ENCODE measurements around the gene CDK9. TPM values are rescaled to one million over a fixed set of nuclear protein-coding genes. Genes with fewer than 3 reads are reported as not detected.

Gene CDK9
- total and polyA plus RNA-seq, 10 of the 15 experiments (the other 5 are each of a cell fraction or from before 2014, with no cell fraction given), result 7.3 to 92.6 (median 51.6) TPM

DNA sequence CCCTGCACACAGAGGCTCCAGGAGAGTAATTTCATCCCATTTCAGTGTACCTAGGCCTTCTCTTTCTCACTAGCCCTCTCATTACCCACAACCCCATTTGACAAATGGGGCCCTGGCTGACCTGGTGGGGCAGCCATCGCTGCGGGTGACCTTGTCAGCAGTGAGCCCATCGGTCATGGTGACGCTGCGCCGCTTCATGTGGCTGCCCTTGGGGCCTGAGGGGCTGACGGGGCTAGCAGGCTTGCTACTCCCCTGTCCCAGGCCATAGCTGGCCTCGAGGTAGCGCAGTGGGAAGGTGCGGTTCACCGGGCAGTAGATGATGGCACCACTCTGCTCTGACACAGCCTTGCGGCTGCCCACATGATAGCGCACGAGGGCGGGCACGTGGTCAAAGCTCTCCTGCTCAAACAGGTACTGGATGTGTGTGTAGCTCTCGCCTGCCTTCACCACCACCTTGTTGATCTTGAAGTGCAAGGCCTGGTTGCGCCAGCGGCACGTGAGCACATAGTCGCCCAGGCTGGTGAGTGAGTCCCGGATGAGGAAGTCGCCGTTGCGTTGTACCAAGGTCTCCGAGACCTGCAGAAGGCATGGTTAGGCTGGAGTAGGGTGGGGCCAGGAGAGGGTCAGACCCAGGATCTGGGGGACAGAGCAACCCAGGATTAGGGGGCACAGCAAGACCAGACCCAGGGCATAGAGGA lies 36.6 kb upstream of the CDK9 start:
- Histone ChIP-seq H4K20me1 (ENCODE audit: control insufficient read depth, insufficient read depth) (no peaks in the 10 kb centered on the region), H3K4me2 (ENCODE audit: control insufficient read depth, insufficient read depth) (no peak overlapping the region), H3K36me3 (ENCODE audit: control insufficient read depth in 2 of 2, insufficient read depth in 2 of 2, low read length in 1 of 2) (peaks cover 23 to 25% of the 10 kb centered on the region in 2 experiments), H3K27me3 (replicated peaks in 1 of 2; ENCODE audit: control insufficient read depth in 2 of 2, insufficient read depth in 2 of 2, low read length in 1 of 2) (no peaks in the 10 kb centered on the region), H3K9ac (ENCODE audit: control insufficient read depth, insufficient read depth, low read length) (no peak overlapping the region), H3K4me3 (no peak overlapping the region), H3K4me1 (ENCODE audit: control insufficient read depth, insufficient read depth, low read length) (no peaks in the 10 kb centered on the region), H3K79me2 (ENCODE audit: control insufficient read depth, insufficient read depth, low read length) (no peaks in the 10 kb centered on the region), H3K27ac (ENCODE audit: control insufficient read depth, insufficient read depth) (no peak overlapping the region), H2AFZ (ENCODE audit: control insufficient read depth, low read depth, low read length) (no peak overlapping the region), H3K9me3 (replicated peaks; ENCODE audit: control insufficient read depth, insufficient read depth, low read length) (no peaks in the 10 kb centered on the region)
- intact Hi-C loops (cut with micrococcal nuclease; ENCODE audit: unreplicated experiment), result no loop called here
- POLR2A ChIA-PET, result no interaction called here
- 98% methylated on average over 26 of the region's 26 CpGs for WGBS (ENCODE audit: insufficient coverage, insufficient replicate concordance, low lambda C conversion rate, missing lambda C conversion rate)
- FAIRE-seq (no peak), ATAC-seq (no peak), DNase-seq (ENCODE audit: low read depth, low spot score) (no peak)
- SMC1A ChIA-PET (ENCODE audit: uncharacterized antibody, unreplicated experiment), result no interaction called here
- no peak for TF ChIP-seq IKZF2 (IDR thresholded peaks at IDR 0.05)
- TF ChIP-seq ZNF622 (IDR thresholded peaks at IDR 0.05), result no peak
- no peak for TF ChIP-seq RFX5 (IDR thresholded peaks at IDR 0.05; ENCODE audit: low read depth, low read length)
- TF ChIP-seq, protein P1, sequence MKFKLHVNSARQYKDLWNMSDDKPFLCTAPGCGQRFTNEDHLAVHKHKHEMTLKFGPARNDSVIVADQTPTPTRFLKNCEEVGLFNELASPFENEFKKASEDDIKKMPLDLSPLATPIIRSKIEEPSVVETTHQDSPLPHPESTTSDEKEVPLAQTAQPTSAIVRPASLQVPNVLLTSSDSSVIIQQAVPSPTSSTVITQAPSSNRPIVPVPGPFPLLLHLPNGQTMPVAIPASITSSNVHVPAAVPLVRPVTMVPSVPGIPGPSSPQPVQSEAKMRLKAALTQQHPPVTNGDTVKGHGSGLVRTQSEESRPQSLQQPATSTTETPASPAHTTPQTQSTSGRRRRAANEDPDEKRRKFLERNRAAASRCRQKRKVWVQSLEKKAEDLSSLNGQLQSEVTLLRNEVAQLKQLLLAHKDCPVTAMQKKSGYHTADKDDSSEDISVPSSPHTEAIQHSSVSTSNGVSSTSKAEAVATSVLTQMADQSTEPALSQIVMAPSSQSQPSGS (IDR thresholded peaks at IDR 0.05; ENCODE audit: low read length), result no peak
- no peak for TF ChIP-seq YY1 (IDR thresholded peaks at IDR 0.05; ENCODE audit: low read depth, low read length)
- no peak for TF ChIP-seq TCF7 (IDR thresholded peaks at IDR 0.05; ENCODE audit: borderline replicate concordance)
- TF ChIP-seq BHLHE40 (IDR thresholded peaks at IDR 0.05; ENCODE audit: borderline replicate concordance in 1 of 2, low read depth in 2 of 2, low read length in 1 of 2), result no peak
- no peak for TF ChIP-seq POLR2A (IDR thresholded peaks at IDR 0.05; ENCODE audit: low read depth, low read length)
- TF ChIP-seq POLR2AphosphoS5 (IDR thresholded peaks at IDR 0.05; ENCODE audit: low read length), result no peak
- TF ChIP-seq MXI1 (IDR thresholded peaks at IDR 0.05; ENCODE audit: low read depth, low read length), result no peak
- no peak for TF ChIP-seq ZBED1 (IDR thresholded peaks at IDR 0.05; ENCODE audit: borderline replicate concordance)
- TF ChIP-seq POU2F2 (IDR thresholded peaks at IDR 0.05; ENCODE audit: borderline replicate concordance, low read depth, low read length), result no peak
- TF ChIP-seq, protein P2, sequence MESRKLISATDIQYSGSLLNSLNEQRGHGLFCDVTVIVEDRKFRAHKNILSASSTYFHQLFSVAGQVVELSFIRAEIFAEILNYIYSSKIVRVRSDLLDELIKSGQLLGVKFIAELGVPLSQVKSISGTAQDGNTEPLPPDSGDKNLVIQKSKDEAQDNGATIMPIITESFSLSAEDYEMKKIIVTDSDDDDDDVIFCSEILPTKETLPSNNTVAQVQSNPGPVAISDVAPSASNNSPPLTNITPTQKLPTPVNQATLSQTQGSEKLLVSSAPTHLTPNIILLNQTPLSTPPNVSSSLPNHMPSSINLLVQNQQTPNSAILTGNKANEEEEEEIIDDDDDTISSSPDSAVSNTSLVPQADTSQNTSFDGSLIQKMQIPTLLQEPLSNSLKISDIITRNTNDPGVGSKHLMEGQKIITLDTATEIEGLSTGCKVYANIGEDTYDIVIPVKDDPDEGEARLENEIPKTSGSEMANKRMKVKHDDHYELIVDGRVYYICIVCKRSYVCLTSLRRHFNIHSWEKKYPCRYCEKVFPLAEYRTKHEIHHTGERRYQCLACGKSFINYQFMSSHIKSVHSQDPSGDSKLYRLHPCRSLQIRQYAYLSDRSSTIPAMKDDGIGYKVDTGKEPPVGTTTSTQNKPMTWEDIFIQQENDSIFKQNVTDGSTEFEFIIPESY (IDR thresholded peaks at IDR 0.05), result no peak
- no peak for TF ChIP-seq SMARCA5 (IDR thresholded peaks at IDR 0.05)
- TF ChIP-seq, protein P3, sequence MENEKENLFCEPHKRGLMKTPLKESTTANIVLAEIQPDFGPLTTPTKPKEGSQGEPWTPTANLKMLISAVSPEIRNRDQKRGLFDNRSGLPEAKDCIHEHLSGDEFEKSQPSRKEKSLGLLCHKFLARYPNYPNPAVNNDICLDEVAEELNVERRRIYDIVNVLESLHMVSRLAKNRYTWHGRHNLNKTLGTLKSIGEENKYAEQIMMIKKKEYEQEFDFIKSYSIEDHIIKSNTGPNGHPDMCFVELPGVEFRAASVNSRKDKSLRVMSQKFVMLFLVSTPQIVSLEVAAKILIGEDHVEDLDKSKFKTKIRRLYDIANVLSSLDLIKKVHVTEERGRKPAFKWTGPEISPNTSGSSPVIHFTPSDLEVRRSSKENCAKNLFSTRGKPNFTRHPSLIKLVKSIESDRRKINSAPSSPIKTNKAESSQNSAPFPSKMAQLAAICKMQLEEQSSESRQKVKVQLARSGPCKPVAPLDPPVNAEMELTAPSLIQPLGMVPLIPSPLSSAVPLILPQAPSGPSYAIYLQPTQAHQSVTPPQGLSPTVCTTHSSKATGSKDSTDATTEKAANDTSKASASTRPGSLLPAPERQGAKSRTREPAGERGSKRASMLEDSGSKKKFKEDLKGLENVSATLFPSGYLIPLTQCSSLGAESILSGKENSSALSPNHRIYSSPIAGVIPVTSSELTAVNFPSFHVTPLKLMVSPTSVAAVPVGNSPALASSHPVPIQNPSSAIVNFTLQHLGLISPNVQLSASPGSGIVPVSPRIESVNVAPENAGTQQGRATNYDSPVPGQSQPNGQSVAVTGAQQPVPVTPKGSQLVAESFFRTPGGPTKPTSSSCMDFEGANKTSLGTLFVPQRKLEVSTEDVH (IDR thresholded peaks at IDR 0.05; ENCODE audit: low read depth, partially characterized antibody), result no peak
- TF ChIP-seq NRF1 (conservative IDR thresholded peaks at IDR 0.05; ENCODE audit: low read depth, low read length), result no peak
- no peak for TF ChIP-seq SIN3A (IDR thresholded peaks at IDR 0.05; ENCODE audit: low read depth, low read length)
- no peak for TF ChIP-seq SREBF1 (IDR thresholded peaks at IDR 0.05; ENCODE audit: low read length)
- TF ChIP-seq BCL11A (IDR thresholded peaks at IDR 0.05; ENCODE audit: low read depth, low read length), result no peak
- no peak for TF ChIP-seq KLF5 (IDR thresholded peaks at IDR 0.05; ENCODE audit: partially characterized antibody)
- CTCF ChIA-PET, result no interaction called here
- in situ Hi-C loops (cut with MboI), result no loop called here
- BruUV-seq (replicated peaks), result no TSS peak
- RAD21 ChIA-PET (ENCODE audit: unreplicated experiment), result no interaction called here
